ENCODE data around the gene SLC35G6. TPM values are rescaled to one million over a fixed set of nuclear protein-coding genes. Genes with fewer than 3 reads are reported as not detected.
A peak's percentile ranks its signal among the peaks of the same experiment; 100 is the strongest.

The SLC35G6 gene
- total RNA-seq, 4 donors from 2014 or later: not detected

DNA sequence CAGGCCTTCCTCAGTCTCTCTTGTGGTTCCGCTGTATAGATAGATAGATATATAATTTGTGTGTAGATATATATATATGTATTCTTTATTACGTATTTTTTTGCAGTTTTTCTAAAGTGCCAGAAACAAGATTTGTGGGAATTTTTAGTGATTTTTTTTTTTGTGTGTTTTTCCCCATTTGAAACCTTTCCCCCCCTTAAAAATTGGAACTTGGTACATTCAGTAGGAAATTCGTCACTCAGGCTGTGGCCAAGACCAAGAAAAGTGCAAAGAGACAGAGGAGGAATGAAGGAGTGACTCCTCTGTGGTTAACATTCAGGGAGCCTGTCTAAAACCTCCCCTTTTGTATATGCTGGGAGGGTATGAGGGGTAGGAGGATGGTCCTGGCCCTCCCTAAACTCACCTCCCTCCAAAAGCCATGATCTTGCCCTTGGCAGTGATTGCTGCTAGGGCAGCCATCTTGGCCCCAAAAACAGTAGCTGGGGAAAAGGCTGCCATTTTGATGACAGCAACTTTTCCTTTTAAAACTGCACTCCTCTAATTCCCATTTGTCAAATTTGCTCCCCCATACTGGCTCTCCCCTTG lies 21.2 kb upstream of the SLC35G6 start:
- WGBS: 73% methylated on average over 3 of the region's 3 CpGs
- Histone ChIP-seq H3K4me3 (no peak overlapping the region), H3K9me3 (no peaks in the 10 kb centered on the region), H3K4me1 (peaks cover 25% of the 10 kb centered on the region), H3K27ac (peak overlapping the region; percentile 20), H3K27me3 (no peaks in the 10 kb centered on the region), H3K36me3 (peaks cover 18% of the 10 kb centered on the region)
- no peak for DNase-seq (ENCODE audit: low spot score in 2 of 2)
- TF ChIP-seq POLR2AphosphoS5 (IDR thresholded peaks at IDR 0.05) (no peak), POLR2A (IDR thresholded peaks at IDR 0.05) (no peak), EP300 (IDR thresholded peaks at IDR 0.05) (no peak)
- TF ChIP-seq, protein P1, sequence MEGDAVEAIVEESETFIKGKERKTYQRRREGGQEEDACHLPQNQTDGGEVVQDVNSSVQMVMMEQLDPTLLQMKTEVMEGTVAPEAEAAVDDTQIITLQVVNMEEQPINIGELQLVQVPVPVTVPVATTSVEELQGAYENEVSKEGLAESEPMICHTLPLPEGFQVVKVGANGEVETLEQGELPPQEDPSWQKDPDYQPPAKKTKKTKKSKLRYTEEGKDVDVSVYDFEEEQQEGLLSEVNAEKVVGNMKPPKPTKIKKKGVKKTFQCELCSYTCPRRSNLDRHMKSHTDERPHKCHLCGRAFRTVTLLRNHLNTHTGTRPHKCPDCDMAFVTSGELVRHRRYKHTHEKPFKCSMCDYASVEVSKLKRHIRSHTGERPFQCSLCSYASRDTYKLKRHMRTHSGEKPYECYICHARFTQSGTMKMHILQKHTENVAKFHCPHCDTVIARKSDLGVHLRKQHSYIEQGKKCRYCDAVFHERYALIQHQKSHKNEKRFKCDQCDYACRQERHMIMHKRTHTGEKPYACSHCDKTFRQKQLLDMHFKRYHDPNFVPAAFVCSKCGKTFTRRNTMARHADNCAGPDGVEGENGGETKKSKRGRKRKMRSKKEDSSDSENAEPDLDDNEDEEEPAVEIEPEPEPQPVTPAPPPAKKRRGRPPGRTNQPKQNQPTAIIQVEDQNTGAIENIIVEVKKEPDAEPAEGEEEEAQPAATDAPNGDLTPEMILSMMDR (IDR thresholded peaks at IDR 0.05): no peak

- Histone ChIP-seq H3K27ac (no peak overlapping the region), H3K4me3 (no peak overlapping the region), H3K4me1 (peaks cover 26% of the 10 kb centered on the region), H3K9me3 (no peaks in the 10 kb centered on the region), H3K27me3 (no peaks in the 10 kb centered on the region), H3K36me3 (peaks cover 26% of the 10 kb centered on the region)
- no peak for DNase-seq (ENCODE audit: low spot score in 2 of 2)
- TF ChIP-seq, protein P1 (IDR thresholded peaks at IDR 0.05): no peak
- no peak for TF ChIP-seq POLR2A (IDR thresholded peaks at IDR 0.05)
- TF ChIP-seq EP300 (IDR thresholded peaks at IDR 0.05): no peak
- TF ChIP-seq POLR2AphosphoS5 (IDR thresholded peaks at IDR 0.05): no peak
- WGBS: 90% methylated on average over 7 of the region's 7 CpGs
Observed at GRCh38 chr17:7460850-7461660, 20.2 kb upstream of the SLC35G6 start.

DNA sequence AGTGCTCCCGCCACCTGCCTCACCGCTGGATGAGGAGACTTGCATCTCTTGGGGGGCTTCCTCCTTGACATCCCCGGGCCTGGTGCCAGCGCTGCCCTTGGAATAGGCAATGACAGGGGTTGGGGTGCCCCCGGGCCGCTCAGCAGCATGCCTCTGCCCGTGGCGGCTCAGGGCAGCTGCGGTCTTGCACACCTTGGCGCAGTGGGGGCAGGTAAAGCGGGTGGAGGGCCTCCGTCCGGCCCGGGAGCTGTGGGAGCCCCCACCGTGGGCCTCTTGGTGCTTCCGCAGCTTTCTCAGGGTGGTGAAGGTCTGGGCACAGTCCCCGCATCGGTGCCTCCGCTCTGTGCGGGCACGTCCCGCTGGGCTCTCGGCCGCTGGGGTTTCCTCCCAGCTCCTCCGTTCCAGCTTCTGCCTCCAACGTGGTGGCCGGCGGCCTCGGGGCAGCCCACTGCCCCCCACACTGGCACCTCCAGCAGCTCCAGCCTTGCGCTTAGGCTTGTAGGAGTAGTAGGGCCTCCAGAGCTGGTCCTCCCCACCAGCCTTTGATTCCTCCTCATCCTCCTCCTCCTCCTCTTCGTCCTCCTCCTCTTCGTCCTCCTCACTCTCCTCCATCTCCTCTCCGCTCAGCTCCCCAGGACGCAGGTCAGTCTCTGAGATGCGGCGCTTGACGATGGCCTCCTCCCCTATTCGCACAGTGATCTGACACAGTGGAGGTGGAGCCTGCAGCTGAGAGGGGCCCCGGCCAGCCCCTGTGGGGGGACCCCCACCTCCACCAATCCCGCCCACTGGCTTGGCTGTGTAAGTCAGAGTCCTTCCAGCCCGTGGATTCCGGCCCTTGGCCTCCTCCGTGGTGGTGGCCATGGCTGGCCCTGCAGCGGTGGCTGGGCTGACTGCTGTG lies 18.5 kb upstream of the SLC35G6 start:
- TF ChIP-seq POLR2AphosphoS5 (IDR thresholded peaks at IDR 0.05) (no peak), EP300 (IDR thresholded peaks at IDR 0.05) (no peak), POLR2A (IDR thresholded peaks at IDR 0.05) (no peak)
- TF ChIP-seq, protein P1 (IDR thresholded peaks at IDR 0.05): no peak
- Histone ChIP-seq H3K4me3 (no peak overlapping the region), H3K27ac (no peak overlapping the region), H3K36me3 (peaks cover 30% of the 10 kb centered on the region), H3K9me3 (no peaks in the 10 kb centered on the region), H3K27me3 (no peaks in the 10 kb centered on the region), H3K4me1 (peaks cover 28% of the 10 kb centered on the region)
- 86% methylated on average over 11 of the region's 44 CpGs for WGBS
- no peak for DNase-seq (ENCODE audit: low spot score in 2 of 2)

DNA sequence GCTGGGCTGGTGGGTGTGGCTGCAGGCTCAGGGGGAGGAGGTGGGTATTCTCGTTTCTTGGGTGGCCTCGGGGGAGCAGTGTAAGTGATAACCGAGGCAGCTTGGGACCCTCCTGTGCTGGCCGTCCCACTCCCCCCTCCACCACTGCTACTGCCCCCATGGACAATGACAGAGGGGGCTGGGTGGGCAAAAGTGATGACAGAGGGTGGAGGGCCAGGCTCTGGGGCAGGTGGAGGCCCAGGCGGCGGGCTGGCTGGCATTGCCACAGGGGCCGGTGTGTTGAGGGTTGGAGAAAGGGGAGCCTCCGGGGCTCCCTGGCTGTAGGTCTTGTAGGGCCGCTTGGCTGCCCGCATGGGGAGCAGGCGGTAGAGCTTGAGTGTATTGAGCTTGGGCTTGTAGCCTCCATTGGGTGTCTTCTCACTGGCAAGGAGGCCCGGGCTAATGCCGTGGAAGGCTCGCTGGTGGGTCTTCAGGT lies 17.8 kb upstream of the SLC35G6 start:
- 80% methylated on average over 11 of the region's 14 CpGs for WGBS
- no peak for TF ChIP-seq POLR2A (IDR thresholded peaks at IDR 0.05)
- H3K27me3 ChIP-seq: no peaks in the 10 kb centered on the region
- H3K9me3 ChIP-seq: no peaks in the 10 kb centered on the region
- DNase-seq (ENCODE audit: low spot score in 2 of 2): no peak
- peaks cover 30% of the 10 kb centered on the region for H3K36me3 ChIP-seq
- no peak overlapping the region for H3K4me3 ChIP-seq
- H3K4me1 ChIP-seq: peaks cover 28% of the 10 kb centered on the region
- peak overlapping the region; percentile 55 for H3K27ac ChIP-seq

DNA sequence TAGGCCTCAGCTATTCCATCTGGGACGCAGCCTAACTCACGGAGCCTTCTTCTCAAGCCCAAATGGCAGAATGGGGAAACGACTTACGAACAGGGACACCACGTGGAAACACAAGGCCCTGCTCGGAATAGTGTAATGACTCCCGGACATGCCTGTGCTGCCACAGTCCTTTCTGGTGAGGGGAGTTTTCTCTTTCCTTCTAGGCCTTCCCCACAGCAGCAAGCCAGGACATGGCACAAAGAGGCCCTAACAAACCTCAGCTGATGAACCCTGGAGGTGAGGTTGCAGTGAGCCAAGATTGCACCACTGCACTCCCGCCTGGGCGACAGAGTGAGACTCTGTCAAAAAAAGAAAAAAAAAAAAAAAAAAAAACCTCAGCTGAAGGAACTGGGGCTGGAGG lies 17.2 kb upstream of the SLC35G6 start:
- H3K27me3 ChIP-seq: no peaks in the 10 kb centered on the region
- no peaks in the 10 kb centered on the region for H3K9me3 ChIP-seq
- no peak overlapping the region for H3K4me3 ChIP-seq
- peaks cover 30% of the 10 kb centered on the region for H3K36me3 ChIP-seq
- H3K27ac ChIP-seq: peak overlapping the region; percentile 55
- DNase-seq (ENCODE audit: low spot score in 2 of 2): no peak
- 70% methylated on average over 5 of the region's 9 CpGs for WGBS
- TF ChIP-seq EP300 (IDR thresholded peaks at IDR 0.05) (no peak), POLR2A (IDR thresholded peaks at IDR 0.05) (no peak), POLR2AphosphoS5 (IDR thresholded peaks at IDR 0.05) (no peak)
- TF ChIP-seq, protein P1 (IDR thresholded peaks at IDR 0.05): no peak
- H3K4me1 ChIP-seq: peaks cover 28% of the 10 kb centered on the region
